OCI-LY3 (cell line): Measurements from ENCODE around the gene INTS6L.

Experiments used
- EZH2phosphoT487 ChIP-seq: fragments of 200-600 bp; shearing (Covaris generic); IDR thresholded peaks from 2 replicates; pipeline ENCODE4 v1.6.1; 2018; ENCODE audit warnings: antibody characterized with exemption, mixed run types, low read depth
- TF ChIP-seq, protein P1 (sequence below): fragments of 200-600, 300-600 bp; sonication (generic); IDR thresholded peaks from 2 replicates; pipeline ENCODE4 v1.5.1; 2014; ENCODE audit warnings: antibody characterized with exemption, low read length, low read depth

DNA sequence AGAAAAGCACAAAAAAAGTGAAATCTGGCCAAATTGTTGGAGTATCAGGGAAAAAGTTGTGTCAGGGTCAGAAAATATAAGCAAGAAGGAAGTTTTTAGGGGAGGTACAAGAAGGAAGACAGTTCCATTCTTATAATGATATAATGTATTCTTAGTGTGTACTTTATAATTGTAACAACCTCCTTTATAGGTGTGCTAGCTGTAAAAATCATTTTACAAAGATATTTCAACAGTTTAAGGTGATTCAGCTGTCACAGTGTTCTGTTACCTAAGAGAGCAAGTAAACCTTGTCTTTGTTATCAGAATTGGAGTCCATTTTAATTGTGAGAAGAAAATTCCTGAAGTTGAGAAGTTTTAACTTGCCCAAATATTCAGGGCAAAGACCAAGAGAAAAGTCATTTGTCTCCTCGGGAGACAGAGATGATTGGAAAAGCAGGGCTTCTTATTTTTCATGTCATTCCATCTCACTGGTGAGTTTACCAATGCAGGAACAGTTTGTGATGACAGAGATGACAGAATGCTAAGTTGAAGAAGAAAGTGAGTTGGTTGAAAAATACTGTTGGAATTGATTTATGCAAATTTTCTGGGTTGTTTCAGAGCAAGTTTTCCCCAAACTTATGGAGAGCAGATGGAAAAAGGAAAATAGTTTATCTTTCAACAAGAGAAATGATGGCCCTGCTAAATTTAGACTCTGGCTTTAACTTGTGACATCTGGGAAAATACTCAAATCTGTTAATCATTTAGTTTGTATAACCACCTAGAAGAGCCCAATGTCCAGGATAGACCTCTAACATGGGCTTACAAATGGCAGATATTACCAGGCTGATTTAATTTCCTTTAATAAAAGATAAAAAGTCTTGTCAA is 14.8 kb downstream of the INTS6L start:
- no peak for TF ChIP-seq EZH2phosphoT487
- TF ChIP-seq, protein P1, sequence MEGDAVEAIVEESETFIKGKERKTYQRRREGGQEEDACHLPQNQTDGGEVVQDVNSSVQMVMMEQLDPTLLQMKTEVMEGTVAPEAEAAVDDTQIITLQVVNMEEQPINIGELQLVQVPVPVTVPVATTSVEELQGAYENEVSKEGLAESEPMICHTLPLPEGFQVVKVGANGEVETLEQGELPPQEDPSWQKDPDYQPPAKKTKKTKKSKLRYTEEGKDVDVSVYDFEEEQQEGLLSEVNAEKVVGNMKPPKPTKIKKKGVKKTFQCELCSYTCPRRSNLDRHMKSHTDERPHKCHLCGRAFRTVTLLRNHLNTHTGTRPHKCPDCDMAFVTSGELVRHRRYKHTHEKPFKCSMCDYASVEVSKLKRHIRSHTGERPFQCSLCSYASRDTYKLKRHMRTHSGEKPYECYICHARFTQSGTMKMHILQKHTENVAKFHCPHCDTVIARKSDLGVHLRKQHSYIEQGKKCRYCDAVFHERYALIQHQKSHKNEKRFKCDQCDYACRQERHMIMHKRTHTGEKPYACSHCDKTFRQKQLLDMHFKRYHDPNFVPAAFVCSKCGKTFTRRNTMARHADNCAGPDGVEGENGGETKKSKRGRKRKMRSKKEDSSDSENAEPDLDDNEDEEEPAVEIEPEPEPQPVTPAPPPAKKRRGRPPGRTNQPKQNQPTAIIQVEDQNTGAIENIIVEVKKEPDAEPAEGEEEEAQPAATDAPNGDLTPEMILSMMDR = no peak
